Measurements from ENCODE around the gene ZNF526. TPM values are rescaled to one million over a fixed set of nuclear protein-coding genes. Genes with fewer than 3 reads are reported as not detected.

Gene ZNF526
- total and polyA plus RNA-seq, 12 donors = 2.0 to 12.5 (median 6.2) TPM

- no peaks in the 10 kb centered on the region for H3K9me3 ChIP-seq (replicated peaks in 1 of 3)
- DNase-seq = peak in 1 of 7 donors; percentile 13
- WGBS, 4 donors = 81 to 92% (median 85%) methylated on average over 9 to 14 of the region's 14 CpGs
- H3K4me1 ChIP-seq (replicated peaks in 1 of 2) = peaks cover 0 to 28% of the 10 kb centered on the region in 2 donors
- no peak overlapping the region for H3K4me3 ChIP-seq
- no peaks in the 10 kb centered on the region for H3K27me3 ChIP-seq
- intact Hi-C loops (cut with DNase I) = no loop called here
- TF ChIP-seq POLR2A (IDR thresholded peaks at IDR 0.05) (no peak), CTCF (IDR thresholded peaks at IDR 0.05) (no peak)
- peaks cover 0 to 78% of the 10 kb centered on the region in 2 donors for H3K36me3 ChIP-seq (replicated peaks in 1 of 2)
- peak overlapping the region in 2 of 5 donors; percentile 40 to 64 for H3K27ac ChIP-seq
Observed at GRCh38 chr19:42206871-42207755, 13.0 kb upstream of the ZNF526 start.

GRCh38 chr19:42207767-42208271 is 12.3 kb upstream of the ZNF526 start:
- peak in 1 of 7 donors; percentile 20 for DNase-seq
- WGBS, 4 donors = 56 to 70% (median 67%) methylated on average over 6 of the region's 6 CpGs
- intact Hi-C loops (cut with DNase I) = no loop called here
- H3K4me3 ChIP-seq = no peak overlapping the region
- TF ChIP-seq CTCF (IDR thresholded peaks at IDR 0.05) = no peak
- no peak for TF ChIP-seq POLR2A (IDR thresholded peaks at IDR 0.05)
- no peaks in the 10 kb centered on the region for H3K27me3 ChIP-seq
- H3K36me3 ChIP-seq (replicated peaks in 1 of 2) = peaks cover 0 to 84% of the 10 kb centered on the region in 2 donors
- peak overlapping the region in 2 of 5 donors; percentile 40 to 64 for H3K27ac ChIP-seq
- H3K4me1 ChIP-seq (replicated peaks in 1 of 2) = peaks cover 0 to 28% of the 10 kb centered on the region in 2 donors
- no peaks in the 10 kb centered on the region for H3K9me3 ChIP-seq (replicated peaks in 1 of 3)

- peak in 2 of 7 donors; percentile 10 to 82 for DNase-seq
- 90 to 93% (median 91%) methylated on average over 8 to 11 of the region's 11 CpGs for WGBS, 4 donors
- peaks cover 0 to 82% of the 10 kb centered on the region in 2 donors for H3K36me3 ChIP-seq (replicated peaks in 1 of 2)
- no peaks in the 10 kb centered on the region for H3K9me3 ChIP-seq (replicated peaks in 1 of 3)
- H3K4me1 ChIP-seq (replicated peaks in 1 of 2) = peaks cover 0 to 32% of the 10 kb centered on the region in 2 donors
- H3K4me3 ChIP-seq = no peak overlapping the region
- intact Hi-C loops (cut with DNase I) = no loop called here
- TF ChIP-seq POLR2A (IDR thresholded peaks at IDR 0.05) (no peak), CTCF (IDR thresholded peaks at IDR 0.05) (no peak)
- H3K27ac ChIP-seq = peak overlapping the region in 1 of 5 donors; percentile 64
- no peaks in the 10 kb centered on the region for H3K27me3 ChIP-seq
Observed at GRCh38 chr19:42208612-42209011, 11.5 kb upstream of the ZNF526 start.

- intact Hi-C loops (cut with DNase I) = no loop called here
- WGBS, 4 donors = 74 to 86% (median 81%) methylated on average over 1 of the region's 1 CpG
- no peaks in the 10 kb centered on the region for H3K9me3 ChIP-seq (replicated peaks in 1 of 3)
Observed at GRCh38 chr19:42212886-42213285, 7.2 kb upstream of the ZNF526 start.

More at GRCh38 chr19:42212886-42213285, 7.2 kb upstream of the ZNF526 start:
- Histone ChIP-seq H3K4me3 (no peak overlapping the region), H3K36me3 (replicated peaks in 1 of 2) (peaks cover 0 to 50% of the 10 kb centered on the region in 2 donors), H3K4me1 (replicated peaks in 1 of 2) (peaks cover 7 to 48% of the 10 kb centered on the region in 2 donors), H3K27ac (no peak overlapping the region), H3K27me3 (no peaks in the 10 kb centered on the region)
- DNase-seq = peak in 1 of 7 donors; percentile 10
- TF ChIP-seq POLR2A (IDR thresholded peaks at IDR 0.05) = no peak
- TF ChIP-seq CTCF (IDR thresholded peaks at IDR 0.05) = no peak

Data from adrenal gland (tissue), 12 donors.